ENCODE measurements around the gene UBE4B.

Gene UBE4B

GRCh38 chr1:10057343-10057742 lies 24.6 kb downstream of the UBE4B start:
- Histone ChIP-seq H3K36me3 (replicated peaks) (no peaks in the 10 kb centered on the region), H3K27ac (peak overlapping the region; percentile 55), H3K4me3 (ENCODE audit: low read depth, low read length) (no peak overlapping the region), H3K27me3 (replicated peaks) (no peaks in the 10 kb centered on the region)
- no peak for TF ChIP-seq CTCF (IDR thresholded peaks at IDR 0.05; ENCODE audit: low read depth, low read length, missing control alignments)
- peak; percentile 69 for DNase-seq
- in situ Hi-C loops (cut with HindIII; ENCODE audit: low pct_ligation_motif_present, low sequenced_read_pairs): no loop called here

GRCh38 chr1:10057796-10058195 lies 25.0 kb downstream of the UBE4B start:
- DNase-seq: no peak
- TF ChIP-seq CTCF (IDR thresholded peaks at IDR 0.05; ENCODE audit: low read depth, low read length, missing control alignments): no peak
- Histone ChIP-seq H3K27ac (peak overlapping the region; percentile 20), H3K4me3 (ENCODE audit: low read depth, low read length) (no peak overlapping the region), H3K36me3 (replicated peaks) (no peaks in the 10 kb centered on the region), H3K27me3 (replicated peaks) (no peaks in the 10 kb centered on the region)
- in situ Hi-C loops (cut with HindIII; ENCODE audit: low pct_ligation_motif_present, low sequenced_read_pairs): no loop called here

GRCh38 chr1:10059342-10059718 lies 26.6 kb downstream of the UBE4B start:
- no peak for TF ChIP-seq CTCF (IDR thresholded peaks at IDR 0.05; ENCODE audit: low read depth, low read length, missing control alignments)
- no peaks in the 10 kb centered on the region for H3K36me3 ChIP-seq (replicated peaks)
- no peak overlapping the region for H3K27ac ChIP-seq
- no peak overlapping the region for H3K4me3 ChIP-seq (ENCODE audit: low read depth, low read length)
- DNase-seq: no peak
- no peaks in the 10 kb centered on the region for H3K27me3 ChIP-seq (replicated peaks)
- in situ Hi-C loops (cut with HindIII; ENCODE audit: low pct_ligation_motif_present, low sequenced_read_pairs): no loop called here

GRCh38 chr1:10060311-10061100 lies 27.7 kb downstream of the UBE4B start:
- Histone ChIP-seq H3K4me3 (ENCODE audit: low read depth, low read length) (no peak overlapping the region), H3K27ac (no peak overlapping the region), H3K27me3 (replicated peaks) (no peaks in the 10 kb centered on the region), H3K36me3 (replicated peaks) (no peaks in the 10 kb centered on the region)
- in situ Hi-C loops (cut with HindIII; ENCODE audit: low pct_ligation_motif_present, low sequenced_read_pairs): no loop called here
- no peak for DNase-seq
- TF ChIP-seq CTCF (IDR thresholded peaks at IDR 0.05; ENCODE audit: low read depth, low read length, missing control alignments): no peak

GRCh38 chr1:10061276-10061675 lies 28.5 kb downstream of the UBE4B start:
- H3K27ac ChIP-seq: no peak overlapping the region
- H3K4me3 ChIP-seq (ENCODE audit: low read depth, low read length): no peak overlapping the region
- TF ChIP-seq CTCF (IDR thresholded peaks at IDR 0.05; ENCODE audit: low read depth, low read length, missing control alignments): no peak
- H3K27me3 ChIP-seq (replicated peaks): no peaks in the 10 kb centered on the region
- DNase-seq: no peak
- no peaks in the 10 kb centered on the region for H3K36me3 ChIP-seq (replicated peaks)
- in situ Hi-C loops (cut with HindIII; ENCODE audit: low pct_ligation_motif_present, low sequenced_read_pairs): no loop called here

GRCh38 chr1:10063878-10064277 lies 31.1 kb downstream of the UBE4B start:
- no peak for TF ChIP-seq CTCF (IDR thresholded peaks at IDR 0.05; ENCODE audit: low read depth, low read length, missing control alignments)
- in situ Hi-C loops (cut with HindIII; ENCODE audit: low pct_ligation_motif_present, low sequenced_read_pairs): no loop called here
- no peak for DNase-seq
- Histone ChIP-seq H3K27ac (no peak overlapping the region), H3K36me3 (replicated peaks) (no peaks in the 10 kb centered on the region), H3K4me3 (ENCODE audit: low read depth, low read length) (no peak overlapping the region), H3K27me3 (replicated peaks) (no peaks in the 10 kb centered on the region)
